RWPE2 (cell line): ENCODE measurements around the gene MDFI.
A peak's percentile ranks its signal among the peaks of the same experiment; 100 is the strongest.

Experiments
- ATAC-seq: fragments of 200-7000 bp; cut with Tn5 transposase; 3 replicates; pipeline ENCODE4 v1.9.1; 2021; ENCODE audit warnings: low read depth
- DNase-seq: peaks from one replicate; pipeline ENCODE4 v3.0.0-alpha.2; 2020; ENCODE audit warnings: low spot score
- H3K27ac ChIP-seq: fragments of 450-650 bp; 2 replicates; pipeline ENCODE4 v1.5.1; 2017; ENCODE audit warnings: mild to moderate bottlenecking; ENCODE audit not compliant: poor library complexity, severe bottlenecking
- H3K27me3 ChIP-seq: fragments of 250-450 bp; sonication (Bioruptor Pico); 2 replicates; pipeline ENCODE4 v1.5.1; 2021; ENCODE audit warnings: mild to moderate bottlenecking, moderate library complexity; ENCODE audit not compliant: insufficient read depth, poor library complexity, severe bottlenecking
- H3K36me3 ChIP-seq: fragments of 250-450 bp; sonication (Bioruptor Pico); 2 replicates; pipeline ENCODE4 v1.5.1; 2020; ENCODE audit warnings: low read depth, mild to moderate bottlenecking, moderate library complexity
- H3K4me1 ChIP-seq: fragments of 250-450 bp; sonication (Bioruptor Pico); 2 replicates; pipeline ENCODE4 v1.5.1; 2021; ENCODE audit warnings: mild to moderate bottlenecking, moderate library complexity; ENCODE audit not compliant: insufficient read depth, poor library complexity, severe bottlenecking
- H3K4me3 ChIP-seq: fragments of 250-450 bp; sonication (Bioruptor Pico); 2 replicates; pipeline ENCODE4 v1.5.1; 2021; ENCODE audit warnings: mild to moderate bottlenecking, moderate library complexity; ENCODE audit not compliant: severe bottlenecking
- H3K9me3 ChIP-seq: fragments of 250-450 bp; sonication (Bioruptor Pico); 2 replicates; pipeline ENCODE4 v1.5.1; 2021; ENCODE audit warnings: mild to moderate bottlenecking, moderate library complexity; ENCODE audit not compliant: severe bottlenecking
- TF ChIP-seq, protein P1 (sequence below): fragments of 450-650 bp; IDR thresholded peaks from one replicate; pipeline ENCODE4 v1.5.1; 2017; ENCODE audit warnings: mild to moderate bottlenecking, moderate library complexity; ENCODE audit not compliant: poor library complexity, severe bottlenecking

MDFI gene

DNA sequence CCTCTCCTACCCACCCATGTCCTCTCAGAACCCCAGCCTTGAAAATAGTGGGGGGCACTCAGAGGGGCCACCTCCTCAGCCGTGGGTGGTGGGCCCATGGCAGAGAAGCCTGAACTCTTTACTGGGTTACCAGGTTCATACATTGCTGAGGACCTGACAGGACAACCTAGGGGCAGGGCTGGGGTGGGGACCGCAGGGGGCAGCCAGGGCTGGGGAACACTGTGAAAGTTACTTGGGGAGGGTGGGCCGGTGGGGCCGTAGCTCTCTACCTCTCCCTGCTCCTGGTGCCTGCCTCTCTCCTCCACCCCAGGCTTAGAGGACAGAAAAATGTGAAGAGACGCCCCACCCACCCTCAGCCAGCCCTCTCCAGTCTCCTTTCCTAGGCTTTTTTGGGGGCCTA, 15.4 kb downstream of the MDFI start:
- Histone ChIP-seq H3K27ac (no peak overlapping the region), H3K9me3 (no peaks in the 10 kb centered on the region), H3K27me3 (no peaks in the 10 kb centered on the region), H3K4me3 (no peak overlapping the region), H3K4me1 (peaks cover 7% of the 10 kb centered on the region), H3K36me3 (peaks cover 42% of the 10 kb centered on the region)
- TF ChIP-seq, protein P1, sequence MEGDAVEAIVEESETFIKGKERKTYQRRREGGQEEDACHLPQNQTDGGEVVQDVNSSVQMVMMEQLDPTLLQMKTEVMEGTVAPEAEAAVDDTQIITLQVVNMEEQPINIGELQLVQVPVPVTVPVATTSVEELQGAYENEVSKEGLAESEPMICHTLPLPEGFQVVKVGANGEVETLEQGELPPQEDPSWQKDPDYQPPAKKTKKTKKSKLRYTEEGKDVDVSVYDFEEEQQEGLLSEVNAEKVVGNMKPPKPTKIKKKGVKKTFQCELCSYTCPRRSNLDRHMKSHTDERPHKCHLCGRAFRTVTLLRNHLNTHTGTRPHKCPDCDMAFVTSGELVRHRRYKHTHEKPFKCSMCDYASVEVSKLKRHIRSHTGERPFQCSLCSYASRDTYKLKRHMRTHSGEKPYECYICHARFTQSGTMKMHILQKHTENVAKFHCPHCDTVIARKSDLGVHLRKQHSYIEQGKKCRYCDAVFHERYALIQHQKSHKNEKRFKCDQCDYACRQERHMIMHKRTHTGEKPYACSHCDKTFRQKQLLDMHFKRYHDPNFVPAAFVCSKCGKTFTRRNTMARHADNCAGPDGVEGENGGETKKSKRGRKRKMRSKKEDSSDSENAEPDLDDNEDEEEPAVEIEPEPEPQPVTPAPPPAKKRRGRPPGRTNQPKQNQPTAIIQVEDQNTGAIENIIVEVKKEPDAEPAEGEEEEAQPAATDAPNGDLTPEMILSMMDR = no peak
- ATAC-seq (no peak), DNase-seq (no peak)

DNA sequence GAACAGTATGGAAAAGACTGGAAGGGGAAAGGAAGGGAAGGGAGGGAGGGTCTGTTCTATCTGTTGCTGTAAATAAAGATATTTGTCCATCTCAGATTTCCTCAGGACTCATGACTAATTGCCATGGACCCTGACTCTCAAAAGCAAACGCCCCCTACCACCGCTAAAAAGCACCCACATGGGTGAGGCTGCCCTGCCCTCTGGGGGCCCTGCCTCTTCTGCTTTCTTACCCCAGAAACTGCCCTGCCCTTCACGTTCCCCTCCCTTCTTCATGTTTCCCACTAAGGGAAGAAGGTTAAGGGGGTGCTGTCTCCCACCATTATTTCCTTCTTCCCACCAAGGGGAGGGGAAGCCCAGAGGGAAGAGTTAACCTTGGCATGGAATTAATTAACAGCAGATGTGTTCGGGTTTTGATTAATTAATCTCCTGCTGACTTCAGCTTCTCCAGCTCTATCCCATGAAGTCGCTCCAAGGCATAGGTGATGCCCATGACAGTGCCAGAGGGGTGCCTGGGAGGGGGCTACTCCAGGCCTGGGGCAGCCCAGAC, 16.0 kb downstream of the MDFI start:
- DNase-seq (no peak), ATAC-seq (no peak)
- TF ChIP-seq, protein P1 = no peak

DNA sequence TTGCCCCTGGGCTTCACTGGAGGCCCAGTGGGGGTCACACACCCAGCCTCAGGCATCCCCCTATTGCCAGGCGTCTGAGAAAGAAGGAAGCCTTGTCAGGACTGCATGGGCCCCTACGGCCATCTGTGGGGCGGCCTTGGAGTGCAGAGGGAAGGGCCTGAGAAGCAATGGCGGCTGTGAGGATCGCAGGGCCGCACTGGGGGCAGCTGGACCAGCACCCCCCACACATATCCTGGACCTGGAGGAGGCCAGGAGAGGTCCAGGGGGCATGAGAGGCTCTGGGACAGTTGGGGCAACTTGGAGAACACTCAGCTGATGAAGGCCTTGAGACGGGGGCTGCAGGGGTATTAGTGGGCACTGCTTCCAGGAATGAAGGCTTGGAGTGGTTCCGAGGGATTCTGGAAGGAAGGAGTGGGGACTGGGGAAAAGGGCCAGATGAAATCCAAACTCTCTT, 16.5 kb downstream of the MDFI start:
- ATAC-seq (no peak), DNase-seq (no peak)
- Histone ChIP-seq H3K27me3 (no peaks in the 10 kb centered on the region), H3K27ac (no peak overlapping the region), H3K4me1 (peaks cover 7% of the 10 kb centered on the region), H3K9me3 (no peaks in the 10 kb centered on the region), H3K36me3 (peaks cover 31% of the 10 kb centered on the region), H3K4me3 (no peak overlapping the region)
- TF ChIP-seq, protein P1 = no peak

More for the DNA sequence above, 16.0 kb downstream of the MDFI start:
- no peaks in the 10 kb centered on the region for H3K27me3 ChIP-seq
- H3K4me3 ChIP-seq = no peak overlapping the region
- no peaks in the 10 kb centered on the region for H3K9me3 ChIP-seq
- H3K36me3 ChIP-seq = peaks cover 36% of the 10 kb centered on the region
- H3K4me1 ChIP-seq = peaks cover 7% of the 10 kb centered on the region
- no peak overlapping the region for H3K27ac ChIP-seq

DNA sequence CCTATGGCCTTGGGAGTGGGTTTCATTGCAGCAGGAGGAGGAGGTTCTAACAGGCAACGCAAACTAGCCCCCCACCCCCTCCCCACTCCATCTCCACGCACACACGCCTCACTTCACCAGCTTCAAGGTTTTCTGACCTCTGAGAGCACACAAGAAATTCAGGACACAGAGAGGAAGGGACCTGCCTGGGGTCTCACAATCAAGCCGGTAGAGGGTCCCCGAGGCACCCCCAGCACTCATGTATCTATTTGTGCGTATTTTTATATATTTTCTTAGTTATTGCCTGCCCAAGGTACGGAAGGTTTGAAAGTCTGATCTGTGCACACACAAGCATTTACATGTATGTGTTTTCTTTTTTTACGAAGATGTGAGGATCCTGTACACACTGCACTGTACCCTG, 16.9 kb downstream of the MDFI start:
- peaks cover 27% of the 10 kb centered on the region for H3K36me3 ChIP-seq
- H3K4me1 ChIP-seq = peaks cover 7% of the 10 kb centered on the region
- H3K4me3 ChIP-seq = no peak overlapping the region
- TF ChIP-seq, protein P1 = no peak
- H3K27me3 ChIP-seq = no peaks in the 10 kb centered on the region
- peak overlapping the region; percentile 27 for H3K27ac ChIP-seq
- no peak for ATAC-seq
- DNase-seq = no peak
- H3K9me3 ChIP-seq = no peaks in the 10 kb centered on the region

DNA sequence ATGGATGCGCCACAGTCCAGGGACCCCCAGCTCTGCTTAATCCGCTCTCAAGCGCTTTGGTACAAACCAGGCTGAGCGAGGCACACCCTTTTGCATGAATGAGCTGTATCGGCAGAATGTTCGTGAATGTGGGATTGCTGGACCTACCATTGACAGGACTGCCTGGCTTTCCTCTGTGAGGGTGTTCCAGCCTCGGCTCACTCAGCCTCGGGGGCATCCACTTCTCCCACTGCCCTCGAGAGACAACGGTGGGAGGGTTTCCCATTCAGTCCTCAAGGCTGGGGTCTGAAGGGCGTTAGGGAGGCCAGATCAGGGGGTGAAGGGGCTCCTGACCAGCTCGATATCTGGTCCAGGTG, 17.4 kb downstream of the MDFI start:
- Histone ChIP-seq H3K9me3 (no peaks in the 10 kb centered on the region), H3K27me3 (no peaks in the 10 kb centered on the region), H3K4me3 (no peak overlapping the region), H3K27ac (peak overlapping the region; percentile 27), H3K4me1 (peaks cover 7% of the 10 kb centered on the region), H3K36me3 (peaks cover 22% of the 10 kb centered on the region)
- no peak for DNase-seq
- ATAC-seq = peak; percentile 6; the same call in 1 of the 3 replicates
- TF ChIP-seq, protein P1 = no peak
